GM21515 (cell line): Measurements from ENCODE around the gene WDR55.
"Not testable (repeated sequence)": the region's sequence is repeated elsewhere in the genome, so short reads cannot be mapped to it uniquely, and the experiment has no call there.

ENCODE experiments used
- ATAC-seq: cut with Tn5 transposase; IDR thresholded peaks from one replicate; pipeline ENCODE4 v1.9.1; 2021; ENCODE audit not compliant: unreplicated experiment

Gene WDR55

DNA sequence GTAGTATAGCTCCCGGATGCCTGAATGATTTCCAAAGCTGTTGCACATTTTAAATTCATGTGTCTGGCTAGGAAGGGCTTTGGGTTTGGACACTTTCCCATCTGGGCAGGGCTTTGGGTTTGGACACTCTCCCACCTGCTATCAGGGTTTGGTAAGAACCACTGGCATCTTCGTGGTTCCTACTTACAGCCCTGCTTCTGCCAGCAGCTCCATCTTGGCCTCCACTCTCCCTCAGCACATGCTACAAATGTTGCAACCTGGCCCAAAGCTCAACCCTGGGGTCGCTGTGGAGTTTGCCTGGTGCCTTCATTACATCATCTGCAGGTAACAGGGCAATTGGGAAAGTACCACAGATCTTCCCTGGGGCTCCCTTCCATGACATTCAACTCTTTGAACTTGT is 22.0 kb upstream of the WDR55 start:
- ATAC-seq: no peak

DNA sequence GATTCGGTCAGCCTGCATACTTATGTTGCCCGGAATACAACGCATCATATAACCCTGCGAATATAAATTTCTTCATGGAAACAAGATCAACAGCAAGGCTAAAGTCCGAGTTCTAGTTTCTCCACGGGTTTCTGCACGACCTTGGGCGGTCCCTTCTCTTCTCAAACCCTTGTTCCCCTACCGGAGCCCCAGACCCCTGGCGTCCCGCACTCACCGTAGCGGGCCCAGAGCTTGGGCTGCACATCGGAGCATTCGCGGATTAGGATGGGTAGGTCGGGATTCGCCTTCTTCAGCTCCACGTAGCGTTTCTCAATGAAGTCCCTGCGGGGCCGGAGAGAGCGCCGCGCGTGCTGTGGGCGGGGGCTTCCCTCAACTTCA is 17.7 kb upstream of the WDR55 start:
- ATAC-seq: no peak

DNA sequence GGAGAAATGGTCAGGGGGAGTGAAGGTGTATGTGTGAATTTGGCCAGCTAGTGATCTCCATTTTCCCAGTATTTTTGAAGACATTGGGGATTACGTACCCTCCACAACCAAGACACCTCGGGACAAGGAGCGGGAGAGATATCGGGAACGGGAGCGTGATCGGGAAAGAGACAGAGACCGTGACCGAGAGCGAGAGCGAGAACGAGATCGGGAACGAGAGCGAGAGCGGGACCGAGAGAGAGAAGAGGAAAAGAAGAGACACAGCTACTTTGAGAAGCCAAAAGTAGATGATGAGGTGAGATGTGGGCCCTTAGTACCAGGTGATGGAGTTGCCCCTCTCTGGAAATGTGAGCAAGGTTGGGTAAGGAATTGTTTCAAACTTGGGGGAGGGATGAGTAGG is 5.8 kb upstream of the WDR55 start:
- no peak for ATAC-seq

GRCh38 chr5:140660371-140660770 is 4.3 kb upstream of the WDR55 start:
- not testable (repeated sequence) for ATAC-seq

DNA sequence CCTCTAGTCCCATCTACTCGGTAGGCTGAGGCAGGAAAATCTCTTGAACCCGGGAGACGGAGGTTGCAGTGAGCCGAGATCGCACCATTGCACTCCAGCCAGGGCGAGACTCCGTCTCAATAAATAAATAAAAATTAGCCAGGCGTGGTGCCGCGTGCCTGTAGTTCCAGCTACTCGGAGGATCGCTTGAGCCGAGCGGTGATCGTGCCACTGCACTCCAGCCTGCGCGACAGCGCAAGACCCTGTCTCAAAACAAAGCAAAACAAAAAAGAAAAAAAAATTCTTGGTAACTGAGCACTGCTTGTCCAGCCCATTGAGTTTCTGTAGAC is 710 bp upstream of the WDR55 start:
- no peak for ATAC-seq

GRCh38 chr5:140671035-140671434 is 6.3 kb downstream of the WDR55 start:
- not testable (repeated sequence) for ATAC-seq

DNA sequence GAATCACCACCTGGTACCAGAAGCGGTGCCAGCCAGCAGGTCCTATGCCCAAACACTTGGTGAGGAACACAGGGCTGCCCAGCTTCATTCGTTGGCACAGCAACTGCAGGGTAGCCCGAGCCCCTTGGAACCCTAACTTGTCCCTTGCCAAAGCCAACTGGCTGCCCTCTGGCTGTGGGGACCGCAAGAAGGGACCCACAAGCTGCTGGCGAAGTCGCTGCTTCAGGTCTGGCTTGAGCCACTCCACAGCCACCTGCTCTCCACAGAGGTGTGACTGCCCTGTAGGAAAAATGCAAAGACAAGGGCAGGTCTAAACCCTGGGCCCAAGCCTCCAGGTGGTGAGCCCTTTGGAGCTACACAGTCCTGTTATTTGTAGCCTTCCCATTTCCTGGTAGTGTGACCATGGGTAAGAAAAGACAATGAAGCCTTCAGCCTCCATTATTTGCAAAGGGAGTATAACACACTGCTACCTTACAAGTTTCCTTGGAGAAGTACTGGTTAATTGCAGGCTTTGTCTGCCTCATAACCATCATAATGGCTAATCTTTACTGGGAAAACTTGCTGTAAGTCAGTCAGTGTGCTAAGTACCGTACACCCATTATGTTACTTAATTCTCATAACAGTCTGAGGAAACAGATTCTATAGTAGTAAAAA is 6.9 kb downstream of the WDR55 start:
- ATAC-seq: no peak

GRCh38 chr5:140672455-140673186 is 7.9 kb downstream of the WDR55 start:
- no peak for ATAC-seq

- ATAC-seq: no peak
Measured at GRCh38 chr5:140673187-140673976, 8.7 kb downstream of the WDR55 start, which contains the start of gene DND1. Gene DND1 (minus strand): TSS chr5:140673576. CDS start chr5:140673542, 34 bp downstream.

DNA sequence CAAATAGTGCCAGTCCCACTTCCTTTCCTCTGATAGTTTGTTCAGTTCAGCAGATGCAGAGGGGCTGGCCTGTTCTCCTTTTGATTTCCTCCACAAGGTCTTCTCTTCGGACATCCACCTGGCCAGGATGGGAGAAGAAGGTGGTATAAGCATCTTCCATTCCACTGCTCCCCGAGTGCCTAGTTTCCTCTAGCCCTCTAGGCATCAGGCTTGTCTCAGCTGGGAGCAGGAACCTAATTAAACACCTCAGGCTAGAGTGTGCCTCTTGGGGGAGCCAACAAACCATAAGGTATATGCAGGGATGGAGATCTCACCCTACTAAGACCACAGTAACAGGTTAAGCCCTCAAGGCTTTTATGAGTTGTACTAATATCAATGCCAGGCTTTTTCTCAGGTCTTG is 9.5 kb downstream of the WDR55 start:
- no peak for ATAC-seq

- ATAC-seq: no peak
Measured at GRCh38 chr5:140674629-140675028, 9.9 kb downstream of the WDR55 start.

DNA sequence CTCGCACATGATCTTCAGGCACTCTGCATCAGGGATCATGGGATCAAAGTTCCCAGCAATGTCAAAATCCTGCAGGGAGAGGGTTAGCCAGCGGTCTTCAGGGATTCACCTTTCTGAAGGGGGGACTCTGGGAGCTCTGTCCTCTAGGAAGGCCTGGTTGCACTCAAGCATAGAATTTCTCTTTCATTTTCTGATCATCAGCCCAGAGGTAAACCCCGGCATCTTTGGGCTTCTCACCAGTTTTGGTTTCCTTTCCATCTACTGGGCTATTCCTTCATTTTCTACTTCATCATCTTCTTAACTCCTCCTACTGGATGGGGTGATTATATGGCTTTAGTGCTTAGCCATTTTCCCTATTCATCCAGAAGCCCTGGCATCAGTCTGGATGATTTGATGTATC is 13.2 kb downstream of the WDR55 start:
- ATAC-seq: no peak

GRCh38 chr5:140678993-140679392 is 14.3 kb downstream of the WDR55 start:
- no peak for ATAC-seq

DNA sequence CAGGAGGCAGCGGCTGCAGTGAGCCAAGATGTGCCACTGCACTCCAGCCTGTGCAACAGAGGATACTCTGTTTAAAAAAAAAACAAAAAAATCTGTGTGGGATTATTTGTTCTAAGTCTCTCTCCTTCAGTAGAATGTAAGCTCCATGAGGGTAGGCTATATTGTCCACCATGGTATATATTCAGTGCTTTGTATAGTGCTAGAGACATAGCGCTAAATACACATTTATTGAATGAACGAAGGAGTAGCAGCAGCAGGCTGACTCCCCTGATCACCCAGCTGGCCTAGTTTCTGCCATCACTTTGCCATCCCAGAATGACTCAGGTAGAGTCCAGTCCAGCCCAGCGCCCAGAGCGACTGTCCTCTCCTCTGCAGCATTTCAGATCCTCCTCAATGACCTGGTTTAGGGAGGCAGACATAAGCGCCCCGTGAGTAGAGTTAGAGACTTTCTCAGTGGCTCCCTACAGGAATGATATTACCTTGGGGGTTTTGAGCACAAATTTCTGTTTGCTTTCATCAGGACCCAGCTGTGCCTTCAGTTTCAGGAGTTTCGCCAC is 25.8 kb downstream of the WDR55 start:
- ATAC-seq: peak; percentile 3

DNA sequence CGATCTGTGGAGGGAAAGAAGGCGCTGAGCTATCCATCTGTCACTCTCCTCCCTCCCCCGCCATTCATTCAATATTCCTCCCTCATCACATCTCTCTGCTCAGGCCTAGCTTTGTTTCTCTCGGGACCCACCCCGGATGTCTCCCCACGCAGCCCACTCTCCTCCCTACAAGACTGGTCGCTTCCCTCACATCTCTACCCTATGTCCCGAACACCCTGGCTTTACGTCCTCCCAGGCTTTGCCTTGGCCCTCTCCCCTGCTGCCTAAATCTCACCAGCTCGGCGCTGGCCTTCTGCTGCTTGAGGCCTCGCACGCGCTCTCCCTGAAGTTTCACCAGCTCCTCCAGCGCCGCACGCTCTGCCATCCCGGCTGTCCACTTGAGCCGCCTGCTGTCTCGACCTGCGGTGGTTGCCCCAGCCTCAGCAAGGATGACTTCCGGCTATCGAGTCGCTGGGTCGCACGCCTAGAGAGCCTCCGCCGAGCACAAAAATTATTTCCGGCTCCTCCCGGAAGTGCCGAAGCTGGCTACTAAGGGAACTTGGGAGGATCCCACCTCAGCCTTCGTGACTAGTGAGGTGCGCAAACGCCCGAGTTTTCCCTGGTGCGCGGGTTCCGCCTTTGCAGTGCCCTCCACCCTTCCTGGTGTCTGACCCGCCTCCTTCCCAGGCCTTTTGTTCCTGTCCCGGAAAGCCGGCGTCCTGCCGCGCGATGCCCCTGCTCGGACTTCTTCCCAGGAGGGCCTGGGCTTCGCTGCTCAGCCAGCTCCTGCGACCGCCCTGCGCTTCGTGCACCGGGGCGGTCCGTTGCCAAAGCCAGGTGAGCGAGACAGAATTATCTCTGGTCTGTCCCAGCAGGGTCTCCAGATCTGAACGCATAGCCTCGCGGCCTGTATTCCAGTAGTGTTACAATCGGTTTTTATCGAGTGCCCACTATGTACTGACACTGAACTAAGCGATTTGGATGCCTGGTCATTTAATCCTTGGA is 26.5 kb downstream of the WDR55 start, which contains the start of the genes HARS1 and HARS2:
HARS1 (minus strand) TSS at position 430 of the 984 bp plus-strand sequence; CDS start at position 364, 66 bp downstream.
HARS2 (plus strand) TSS at position 515 of the 984 bp plus-strand sequence; CDS start at position 709, 194 bp downstream.
- peak; percentile 96 for ATAC-seq

DNA sequence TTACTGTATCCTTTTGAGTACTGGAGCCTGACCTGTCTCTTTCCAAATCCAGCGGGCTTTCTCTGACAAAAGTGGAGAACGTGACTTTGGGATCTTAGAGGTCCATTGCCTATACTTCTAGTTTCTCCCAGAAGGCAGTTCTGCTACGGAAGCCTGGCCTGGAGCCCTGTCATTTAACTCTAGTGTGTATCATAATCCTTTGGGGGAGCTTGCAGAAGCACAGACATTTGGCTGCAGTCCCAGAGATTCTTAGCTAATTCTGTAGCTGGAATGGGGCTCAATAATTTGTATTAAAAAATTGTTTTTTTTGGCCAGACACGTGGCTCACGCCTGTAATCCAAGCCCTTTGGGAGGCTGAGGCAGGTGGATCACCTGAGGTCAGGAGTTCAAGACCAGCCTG is 29.6 kb downstream of the WDR55 start:
- ATAC-seq: no peak

DNA sequence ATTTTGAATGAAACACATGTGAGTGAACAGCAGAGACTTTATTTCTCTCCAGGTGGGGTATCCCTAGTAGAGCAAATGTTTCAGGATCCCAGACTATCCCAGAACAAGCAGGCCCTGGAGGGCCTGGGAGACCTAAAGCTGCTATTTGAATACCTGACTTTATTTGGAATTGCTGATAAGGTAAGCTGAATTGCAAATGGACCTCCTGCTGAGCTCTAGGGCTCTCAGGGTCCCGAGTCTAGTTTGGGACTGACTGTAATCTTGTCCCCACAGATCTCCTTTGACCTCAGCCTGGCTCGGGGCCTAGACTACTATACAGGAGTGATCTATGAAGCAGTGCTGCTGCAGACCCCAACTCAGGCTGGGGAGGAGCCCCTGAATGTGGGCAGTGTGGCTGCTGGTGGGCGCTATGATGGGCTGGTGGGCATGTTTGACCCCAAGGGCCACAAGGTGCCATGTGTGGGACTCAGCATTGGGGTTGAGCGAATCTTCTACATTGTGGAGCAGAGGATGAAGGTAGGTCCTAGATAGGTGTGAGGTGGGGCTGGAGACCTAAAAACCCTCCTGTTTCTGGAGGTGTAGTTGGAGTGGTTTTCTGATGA is 32.3 kb downstream of the WDR55 start:
- no peak for ATAC-seq

GRCh38 chr5:140700177-140701144 is 35.8 kb downstream of the WDR55 start, which contains the start of gene ZMAT2:
Gene ZMAT2 (plus strand): TSS chr5:140700447. CDS start chr5:140700461, 14 bp downstream.
- peak; percentile 91 for ATAC-seq

- no peak for ATAC-seq
Measured at GRCh38 chr5:140707812-140708211, 43.1 kb downstream of the WDR55 start.
